ENCODE data around the gene PER1.

PER1 gene

DNA sequence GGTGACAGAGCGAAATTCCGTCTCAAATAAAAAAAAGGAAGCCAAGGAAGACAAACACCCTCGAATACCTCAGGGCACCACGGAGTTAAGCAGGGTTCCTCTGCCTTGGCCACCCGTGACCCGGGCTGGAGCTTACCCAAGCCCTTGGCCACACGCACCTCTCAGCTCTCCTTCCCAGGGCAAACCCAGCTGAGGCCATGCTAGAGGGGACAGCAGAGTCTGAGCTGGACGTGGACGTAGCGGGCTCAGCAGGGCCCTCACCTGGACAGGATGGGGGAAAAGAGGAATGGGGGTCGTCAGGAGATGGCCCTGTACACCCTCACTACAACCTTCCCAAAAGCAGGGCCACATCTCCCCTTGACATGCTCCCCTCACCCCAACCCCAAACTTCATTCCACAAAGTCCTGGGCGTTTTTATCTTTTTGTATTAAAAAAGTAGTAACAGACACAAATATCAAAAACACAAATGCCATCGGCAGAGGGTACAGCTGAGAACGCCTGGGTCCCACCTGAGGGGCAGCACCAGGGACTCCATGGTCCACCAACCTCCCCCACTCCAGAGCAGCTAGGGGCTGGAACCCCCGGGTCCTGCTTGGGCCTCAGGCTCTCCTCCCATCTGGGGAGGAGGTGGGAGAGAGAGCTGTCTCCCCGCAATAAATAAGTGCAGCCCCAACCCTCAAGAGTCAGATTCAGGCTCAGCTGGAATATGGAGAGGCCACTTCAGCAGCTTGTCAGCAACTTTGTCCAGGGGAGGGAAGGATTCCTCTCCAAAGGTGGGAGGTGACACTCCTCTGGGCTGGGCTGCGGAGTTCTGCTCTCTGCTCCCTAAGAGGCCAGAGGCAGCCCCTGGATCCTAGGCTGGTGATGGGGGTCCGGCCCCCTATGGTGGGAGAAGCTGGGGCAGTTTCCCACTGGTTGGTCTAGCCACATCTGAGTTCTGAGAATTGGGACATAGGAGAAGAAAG, 11.9 kb downstream of the PER1 start:
- H3K9me2 ChIP-seq (replicated peaks; ENCODE audit: low read depth, low read length): no peaks in the 10 kb centered on the region
- peaks cover 19% of the 10 kb centered on the region; the same call in 1 of the 2 replicates for H3K36me3 ChIP-seq (ENCODE audit: insufficient read depth, low read length)
- H2AFZ ChIP-seq (ENCODE audit: low read length): no peak overlapping the region
- H3K4me2 ChIP-seq (ENCODE audit: low read depth, low read length, poor library complexity, severe bottlenecking): peak overlapping the region; percentile 97
- H3K79me2 ChIP-seq (ENCODE audit: insufficient read depth, low read length): no peaks in the 10 kb centered on the region
- no peaks in the 10 kb centered on the region for H3K27me3 ChIP-seq (ENCODE audit: insufficient read depth, low read length, poor library complexity, severe bottlenecking)
- peaks cover 16% of the 10 kb centered on the region for H3K4me1 ChIP-seq (ENCODE audit: insufficient read depth, low read length, poor library complexity, severe bottlenecking)
- TF ChIP-seq, protein P1, sequence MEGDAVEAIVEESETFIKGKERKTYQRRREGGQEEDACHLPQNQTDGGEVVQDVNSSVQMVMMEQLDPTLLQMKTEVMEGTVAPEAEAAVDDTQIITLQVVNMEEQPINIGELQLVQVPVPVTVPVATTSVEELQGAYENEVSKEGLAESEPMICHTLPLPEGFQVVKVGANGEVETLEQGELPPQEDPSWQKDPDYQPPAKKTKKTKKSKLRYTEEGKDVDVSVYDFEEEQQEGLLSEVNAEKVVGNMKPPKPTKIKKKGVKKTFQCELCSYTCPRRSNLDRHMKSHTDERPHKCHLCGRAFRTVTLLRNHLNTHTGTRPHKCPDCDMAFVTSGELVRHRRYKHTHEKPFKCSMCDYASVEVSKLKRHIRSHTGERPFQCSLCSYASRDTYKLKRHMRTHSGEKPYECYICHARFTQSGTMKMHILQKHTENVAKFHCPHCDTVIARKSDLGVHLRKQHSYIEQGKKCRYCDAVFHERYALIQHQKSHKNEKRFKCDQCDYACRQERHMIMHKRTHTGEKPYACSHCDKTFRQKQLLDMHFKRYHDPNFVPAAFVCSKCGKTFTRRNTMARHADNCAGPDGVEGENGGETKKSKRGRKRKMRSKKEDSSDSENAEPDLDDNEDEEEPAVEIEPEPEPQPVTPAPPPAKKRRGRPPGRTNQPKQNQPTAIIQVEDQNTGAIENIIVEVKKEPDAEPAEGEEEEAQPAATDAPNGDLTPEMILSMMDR (conservative IDR thresholded peaks at IDR 0.05; ENCODE audit: low read length): no peak
- no peak for TF ChIP-seq EZH2phosphoT487 (IDR thresholded peaks at IDR 0.05; ENCODE audit: borderline replicate concordance)
- H3F3A ChIP-seq (ENCODE audit: low read depth): peaks cover 5% of the 10 kb centered on the region; the same call in 1 of the 2 replicates
- H3K4me3 ChIP-seq (ENCODE audit: low read length, poor library complexity, severe bottlenecking): no peak overlapping the region
- no peaks in the 10 kb centered on the region for H3K9me3 ChIP-seq (ENCODE audit: insufficient read depth, low read depth, low read length)
- H4K20me1 ChIP-seq (ENCODE audit: insufficient read depth, low read length, poor library complexity, severe bottlenecking): no peaks in the 10 kb centered on the region
- H3K9ac ChIP-seq (ENCODE audit: low read depth, low read length, poor library complexity, severe bottlenecking): no peak overlapping the region

DNA sequence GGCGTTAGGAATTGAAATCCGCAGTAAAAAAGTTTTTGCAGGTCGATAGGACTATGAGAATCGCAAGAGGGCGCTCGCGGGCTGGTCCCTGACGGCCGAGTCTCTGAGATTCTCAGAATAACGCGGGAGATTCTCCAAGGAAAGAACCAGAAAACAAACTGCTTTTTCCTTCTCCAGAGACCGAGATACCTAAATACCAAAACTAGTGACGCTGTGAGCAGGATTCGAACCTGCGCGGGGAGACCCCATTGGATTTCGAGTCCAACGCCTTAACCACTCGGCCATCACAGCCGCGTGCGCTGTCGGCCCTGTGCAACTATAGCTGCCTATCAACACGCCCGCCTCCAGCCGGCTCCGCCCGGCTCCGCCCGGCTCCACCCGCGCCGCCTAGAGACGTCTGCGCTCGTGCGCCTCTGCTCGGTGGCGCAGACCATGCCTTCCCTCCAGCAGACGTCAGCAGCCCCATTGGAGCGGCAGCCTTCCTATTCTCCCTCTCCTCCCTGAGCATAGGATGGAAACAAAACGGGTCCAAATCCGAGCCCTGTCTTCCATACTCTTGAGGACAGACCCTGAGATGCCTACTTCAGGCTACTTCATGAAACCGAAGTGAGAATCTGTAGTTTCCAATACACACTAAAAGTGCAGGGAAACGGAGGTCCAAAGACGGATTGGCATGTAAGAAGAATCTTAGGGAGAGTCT, 13.4 kb downstream of the PER1 start:
- H3K36me3 ChIP-seq (ENCODE audit: insufficient read depth, low read length): peaks cover 17% of the 10 kb centered on the region; the same call in 1 of the 2 replicates
- H3K9me3 ChIP-seq (ENCODE audit: insufficient read depth, low read depth, low read length): no peaks in the 10 kb centered on the region
- peak overlapping the region; percentile 92 for H2AFZ ChIP-seq (ENCODE audit: low read length)
- no peaks in the 10 kb centered on the region for H4K20me1 ChIP-seq (ENCODE audit: insufficient read depth, low read length, poor library complexity, severe bottlenecking)
- H3F3A ChIP-seq (ENCODE audit: low read depth): peaks cover 5% of the 10 kb centered on the region; the same call in 1 of the 2 replicates
- peaks cover 16% of the 10 kb centered on the region for H3K4me1 ChIP-seq (ENCODE audit: insufficient read depth, low read length, poor library complexity, severe bottlenecking)
- no peaks in the 10 kb centered on the region for H3K27me3 ChIP-seq (ENCODE audit: insufficient read depth, low read length, poor library complexity, severe bottlenecking)
- no peaks in the 10 kb centered on the region for H3K79me2 ChIP-seq (ENCODE audit: insufficient read depth, low read length)
- H3K4me2 ChIP-seq (ENCODE audit: low read depth, low read length, poor library complexity, severe bottlenecking): peak overlapping the region; percentile 97
- H3K9me2 ChIP-seq (replicated peaks; ENCODE audit: low read depth, low read length): no peaks in the 10 kb centered on the region
- H3K9ac ChIP-seq (ENCODE audit: low read depth, low read length, poor library complexity, severe bottlenecking): peak overlapping the region; percentile 80
- peak overlapping the region; percentile 77 for H3K4me3 ChIP-seq (ENCODE audit: low read length, poor library complexity, severe bottlenecking)
- TF ChIP-seq, protein P1 (conservative IDR thresholded peaks at IDR 0.05; ENCODE audit: low read length): peak; percentile 85
- TF ChIP-seq EZH2phosphoT487 (IDR thresholded peaks at IDR 0.05; ENCODE audit: borderline replicate concordance): no peak

DNA sequence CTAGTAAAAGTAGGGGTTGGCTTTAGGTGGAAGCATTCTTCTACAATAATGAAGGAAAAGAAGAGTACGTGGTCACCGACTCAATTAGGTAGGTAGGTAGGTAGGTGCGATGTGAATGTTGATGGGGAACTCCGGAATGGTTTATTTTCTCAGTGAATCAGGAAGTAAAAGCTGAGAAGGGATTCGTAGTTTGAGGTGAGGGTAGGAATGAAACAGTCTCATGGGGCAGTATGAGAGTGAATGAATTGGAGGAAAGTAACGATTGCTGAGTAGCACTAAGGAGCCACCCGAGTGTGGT, 13.9 kb downstream of the PER1 start:
- H2AFZ ChIP-seq (ENCODE audit: low read length): peak overlapping the region; percentile 92
- H3K9ac ChIP-seq (ENCODE audit: low read depth, low read length, poor library complexity, severe bottlenecking): peak overlapping the region; percentile 74
- H3K4me1 ChIP-seq (ENCODE audit: insufficient read depth, low read length, poor library complexity, severe bottlenecking): peaks cover 16% of the 10 kb centered on the region
- H3K79me2 ChIP-seq (ENCODE audit: insufficient read depth, low read length): no peaks in the 10 kb centered on the region
- H3F3A ChIP-seq (ENCODE audit: low read depth): peaks cover 5% of the 10 kb centered on the region; the same call in 1 of the 2 replicates
- no peaks in the 10 kb centered on the region for H3K27me3 ChIP-seq (ENCODE audit: insufficient read depth, low read length, poor library complexity, severe bottlenecking)
- peak overlapping the region; percentile 77 for H3K4me3 ChIP-seq (ENCODE audit: low read length, poor library complexity, severe bottlenecking)
- H3K4me2 ChIP-seq (ENCODE audit: low read depth, low read length, poor library complexity, severe bottlenecking): peak overlapping the region; percentile 97
- H3K9me3 ChIP-seq (ENCODE audit: insufficient read depth, low read depth, low read length): no peaks in the 10 kb centered on the region
- TF ChIP-seq EZH2phosphoT487 (IDR thresholded peaks at IDR 0.05; ENCODE audit: borderline replicate concordance): no peak
- TF ChIP-seq, protein P1 (conservative IDR thresholded peaks at IDR 0.05; ENCODE audit: low read length): no peak
- H3K9me2 ChIP-seq (replicated peaks; ENCODE audit: low read depth, low read length): no peaks in the 10 kb centered on the region
- no peaks in the 10 kb centered on the region for H4K20me1 ChIP-seq (ENCODE audit: insufficient read depth, low read length, poor library complexity, severe bottlenecking)
- H3K36me3 ChIP-seq (ENCODE audit: insufficient read depth, low read length): peaks cover 16% of the 10 kb centered on the region; the same call in 1 of the 2 replicates

All from Loucy (cell line).